ELR (cell line): ENCODE data around the gene ZMYND12.
A peak's percentile ranks its signal among the peaks of the same experiment; 100 is the strongest.
"Not testable (repeated sequence)": the region's sequence is repeated elsewhere in the genome, so short reads cannot be mapped to it uniquely, and the experiment has no call there.

ENCODE experiments used
- DNase-seq: peaks from one replicate; pipeline ENCODE4 v3.0.0-alpha.2; 2015; ENCODE audit warnings: low read depth

ZMYND12 gene

GRCh38 chr1:42456010-42456753 is at the start of gene ZMYND12, which contains the start of gene PPCS:
ZMYND12 (minus strand) TSS chr1:42456022; CDS start chr1:42455997, 25 bp downstream.
PPCS (plus strand) TSS chr1:42456543; CDS start chr1:42456566, 23 bp downstream.
- DNase-seq, result peak; percentile 84

- peak; percentile 6 for DNase-seq
Observed at GRCh38 chr1:42504535-42505128, 48.8 kb upstream of the ZMYND12 start.

GRCh38 chr1:42502031-42502430 is 46.2 kb upstream of the ZMYND12 start:
- not testable (repeated sequence) for DNase-seq

GRCh38 chr1:42490237-42490636 is 34.4 kb upstream of the ZMYND12 start:
- DNase-seq, result no peak

GRCh38 chr1:42484382-42484781 is 28.6 kb upstream of the ZMYND12 start:
- DNase-seq, result peak; percentile 92

GRCh38 chr1:42482635-42483153 is 26.9 kb upstream of the ZMYND12 start:
- DNase-seq, result no peak

- peak; percentile 51 for DNase-seq
Observed at GRCh38 chr1:42480921-42481320, 25.1 kb upstream of the ZMYND12 start.

- peak; percentile 67 for DNase-seq
Observed at GRCh38 chr1:42479621-42480020, 23.8 kb upstream of the ZMYND12 start.

GRCh38 chr1:42477775-42478174 is 22.0 kb upstream of the ZMYND12 start:
- DNase-seq, result no peak

- DNase-seq, result not testable (repeated sequence)
Observed at GRCh38 chr1:42477354-42477753, 21.5 kb upstream of the ZMYND12 start.

GRCh38 chr1:42476605-42477004 is 20.8 kb upstream of the ZMYND12 start:
- DNase-seq, result no peak

GRCh38 chr1:42469727-42470126 is 13.9 kb upstream of the ZMYND12 start:
- no peak for DNase-seq

- no peak for DNase-seq
Observed at GRCh38 chr1:42466030-42466429, 10.2 kb upstream of the ZMYND12 start.

- no peak for DNase-seq
Observed at GRCh38 chr1:42463921-42464320, 8.1 kb upstream of the ZMYND12 start.

- DNase-seq, result peak; percentile 99
Observed at GRCh38 chr1:42462828-42463763, 7.3 kb upstream of the ZMYND12 start, which contains the start of gene CCDC30. CCDC30 (plus strand) TSS chr1:42463286; CDS start chr1:42480552, 17,266 bp downstream.

- DNase-seq, result no peak
Observed at GRCh38 chr1:42461196-42461595, 5.4 kb upstream of the ZMYND12 start.

GRCh38 chr1:42456754-42457089 is 900 bp upstream of the ZMYND12 start:
- peak; percentile 73 for DNase-seq

- no peak for DNase-seq
Observed at GRCh38 chr1:42454403-42454802, 1.4 kb downstream of the ZMYND12 start.

- DNase-seq, result peak; percentile 14
Observed at GRCh38 chr1:42453386-42453785, 2.4 kb downstream of the ZMYND12 start.

- no peak for DNase-seq
Observed at GRCh38 chr1:42450061-42450460, 5.8 kb downstream of the ZMYND12 start.

GRCh38 chr1:42449256-42449655 is 6.6 kb downstream of the ZMYND12 start:
- no peak for DNase-seq

GRCh38 chr1:42442662-42443061 is 13.2 kb downstream of the ZMYND12 start:
- no peak for DNase-seq
